GM18909 (cell line): ENCODE results near the gene RPRM.
"Not testable (repeated sequence)": the region's sequence is repeated elsewhere in the genome, so short reads cannot be mapped to it uniquely, and the experiment has no call there.

ENCODE experiments used
- ATAC-seq: cut with Tn5 transposase; IDR thresholded peaks from one replicate; pipeline ENCODE4 v1.9.1; 2021; ENCODE audit warnings: mild to moderate bottlenecking; ENCODE audit not compliant: unreplicated experiment, poor library complexity

The RPRM gene

GRCh38 chr2:153462338-153462859 lies 16.2 kb downstream of the RPRM start:
- ATAC-seq: no peak

- no peak for ATAC-seq
These were observed 17.1 kb downstream of the RPRM start for GRCh38 chr2:153461453-153461852.

DNA sequence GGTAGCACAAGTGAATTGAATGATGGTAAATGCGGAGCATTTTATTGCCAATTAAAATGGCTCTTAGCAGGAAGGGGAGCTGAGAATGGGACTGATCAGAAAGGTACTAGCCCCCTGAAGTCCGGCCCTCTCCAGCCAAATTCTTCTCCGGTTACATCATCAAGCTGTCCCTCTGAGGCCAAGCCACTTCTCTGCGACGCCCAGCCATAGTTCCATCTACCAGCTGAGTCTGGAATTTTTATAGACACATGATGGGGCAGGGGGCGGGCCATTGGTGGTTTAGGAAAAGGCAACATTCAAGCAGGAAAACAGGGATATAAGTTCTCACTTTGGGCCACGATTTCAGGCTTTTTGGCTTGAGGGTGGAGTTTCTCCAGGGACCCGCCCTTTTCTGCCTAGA lies 22.7 kb downstream of the RPRM start:
- no peak for ATAC-seq

DNA sequence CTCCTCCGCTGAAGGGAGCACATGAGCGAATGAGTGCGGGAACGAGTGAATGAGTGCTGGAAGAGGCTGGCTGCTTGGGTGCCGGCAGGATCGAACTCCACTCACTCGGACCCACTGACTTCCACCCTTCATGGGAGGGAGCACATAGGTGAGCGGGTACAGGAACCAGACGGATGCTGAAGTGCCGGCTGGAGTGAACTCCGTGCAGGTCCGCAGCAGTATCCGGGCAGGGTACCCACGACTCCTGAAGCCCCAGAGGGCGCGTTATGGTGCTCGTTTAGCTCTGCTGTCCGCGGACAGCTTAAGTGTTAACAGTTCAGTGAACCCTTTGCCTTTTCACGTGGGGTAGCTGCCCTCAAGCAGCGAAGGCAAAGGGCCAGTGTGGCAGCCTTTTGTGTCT lies 23.2 kb downstream of the RPRM start:
- no peak for ATAC-seq

- ATAC-seq: no peak
These were observed 27.0 kb downstream of the RPRM start for GRCh38 chr2:153451611-153452010.

- no peak for ATAC-seq
These were observed 35.5 kb downstream of the RPRM start for GRCh38 chr2:153443106-153443505.

GRCh38 chr2:153442616-153443015 lies 35.9 kb downstream of the RPRM start:
- ATAC-seq: not testable (repeated sequence)

DNA sequence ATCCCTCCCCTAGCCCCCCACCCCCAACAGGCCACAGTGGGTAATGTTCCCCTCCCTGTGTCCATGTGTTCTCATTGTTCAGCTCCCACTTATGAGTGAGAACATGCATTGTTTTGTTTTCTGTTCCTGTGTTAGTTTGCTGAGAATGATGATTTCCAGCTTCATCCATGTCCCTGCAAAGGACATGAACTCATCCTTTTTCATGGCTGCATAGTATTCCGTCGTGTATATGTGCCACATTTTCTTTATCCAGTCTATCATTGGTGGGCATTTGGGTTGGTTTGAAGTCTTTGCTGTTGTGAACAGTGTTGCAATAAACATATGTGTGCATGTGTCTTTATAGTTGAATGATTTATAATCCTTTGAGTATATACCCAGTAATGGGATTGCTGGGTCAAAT lies 38.5 kb downstream of the RPRM start:
- not testable (repeated sequence) for ATAC-seq

GRCh38 chr2:153433403-153433802 lies 45.2 kb downstream of the RPRM start:
- ATAC-seq: no peak

DNA sequence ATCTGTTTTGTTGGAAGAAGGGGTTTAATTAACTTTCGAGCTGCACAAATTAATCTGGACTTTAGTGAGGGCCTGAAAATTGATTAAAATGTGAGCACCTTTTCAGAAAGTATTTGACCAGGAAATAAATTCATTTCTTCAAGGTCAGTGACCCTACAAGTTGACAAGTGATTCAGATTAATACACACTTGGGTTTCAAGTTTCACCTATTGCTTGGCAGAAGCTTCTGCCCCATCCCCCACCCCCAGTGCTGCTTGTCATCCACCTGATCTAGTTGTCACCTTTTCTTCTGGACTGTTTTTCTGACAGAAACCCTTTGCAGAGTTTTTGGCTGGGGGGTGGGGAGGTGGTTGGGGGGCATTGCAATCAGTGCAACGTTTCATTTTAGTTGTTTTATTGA lies 46.2 kb downstream of the RPRM start:
- ATAC-seq: no peak

- ATAC-seq: no peak
These were observed 47.4 kb downstream of the RPRM start for GRCh38 chr2:153431114-153431513.
